Astrocyte of the spinal cord (primary cell): ENCODE measurements around the gene KRTAP10-4.
"Not testable (repeated sequence)": the region's sequence is repeated elsewhere in the genome, so short reads cannot be mapped to it uniquely, and the experiment has no call there.

Experiments used
- DNase-seq: peaks from one replicate; pipeline ENCODE4 v3.0.0; 2011; ENCODE audit warnings: low read depth, low spot score
- H3K4me3 ChIP-seq: 2 replicates; pipeline ENCODE4 v1.5.1; 2011; ENCODE audit warnings: low read depth, mild to moderate bottlenecking, low read length, moderate library complexity
- CTCF ChIP-seq: IDR thresholded peaks from 2 replicates; pipeline ENCODE4 v1.5.1; 2012; ENCODE audit warnings: low read depth, mild to moderate bottlenecking, low read length, inconsistent platforms
- in situ Hi-C: cut with HindIII; loops from 2 replicates; pipeline ENCODE4 v1.10.0; 2017; ENCODE audit warnings: low sequenced_read_pairs

KRTAP10-4 gene

GRCh38 chr21:44573630-44574456 lies at the start of gene KRTAP10-4:
Gene KRTAP10-4 (plus strand): TSS chr21:44573729. CDS start chr21:44573759, 30 bp downstream.
- in situ Hi-C loops, H3K4me3 ChIP-seq, DNase-seq: not testable (repeated sequence)

- DNase-seq, result no peak
- H3K4me3 ChIP-seq, result no peak overlapping the region
- in situ Hi-C loops, result no loop called here
- TF ChIP-seq CTCF, result no peak
These were observed 48.8 kb upstream of the KRTAP10-4 start for GRCh38 chr21:44524414-44525371.

GRCh38 chr21:44525391-44526095 lies 48.0 kb upstream of the KRTAP10-4 start:
- in situ Hi-C loops, result no loop called here
- no peak for DNase-seq
- no peak for TF ChIP-seq CTCF
- no peak overlapping the region for H3K4me3 ChIP-seq

- no peak for DNase-seq
- no peak overlapping the region for H3K4me3 ChIP-seq
- TF ChIP-seq CTCF, result no peak
- in situ Hi-C loops, result no loop called here
These were observed 47.2 kb upstream of the KRTAP10-4 start for GRCh38 chr21:44526096-44526997.

GRCh38 chr21:44527156-44527982 lies 46.2 kb upstream of the KRTAP10-4 start:
- TF ChIP-seq CTCF, result no peak
- no peak overlapping the region for H3K4me3 ChIP-seq
- in situ Hi-C loops, result no loop called here
- DNase-seq, result no peak
